ENCODE measurements around the gene SFMBT2. TPM values are rescaled to one million over a fixed set of nuclear protein-coding genes. Genes with fewer than 3 reads are reported as not detected.
"Not testable (repeated sequence)": the region's sequence is repeated elsewhere in the genome, so short reads cannot be mapped to it uniquely, and the experiment has no call there.

The SFMBT2 gene
- total RNA-seq, 2 donors from 2014 or later: 28.2 to 42.1 TPM

DNA sequence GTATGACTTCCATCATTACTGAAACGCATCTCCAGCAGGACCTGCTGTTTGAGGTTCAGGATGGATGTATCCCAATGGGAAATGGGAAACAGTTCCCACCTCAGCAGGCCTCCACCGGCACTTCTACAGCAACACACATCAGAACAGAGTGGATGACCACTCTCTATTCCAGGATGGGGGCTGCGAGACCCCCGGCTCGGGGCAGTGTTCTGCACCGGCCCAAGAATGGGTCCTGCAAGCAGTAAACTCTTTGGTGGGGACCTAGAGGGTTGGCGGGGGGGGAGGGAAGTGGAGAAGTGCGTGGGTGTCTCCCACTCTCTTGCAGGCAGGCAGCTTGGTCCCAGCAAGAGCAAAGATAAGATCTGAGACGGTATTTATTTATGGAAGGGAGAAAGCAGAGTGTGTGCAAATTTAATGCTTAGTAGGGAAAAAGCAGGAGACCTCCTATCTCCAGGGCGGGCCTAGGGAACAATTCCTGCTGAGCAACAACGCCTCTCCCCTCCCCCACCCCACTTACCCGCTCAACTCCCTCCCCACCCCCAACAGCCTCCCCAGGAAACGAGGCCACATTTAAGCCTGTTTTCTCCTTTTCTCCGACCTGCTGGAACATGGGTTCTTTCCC is 4.0 kb downstream of the SFMBT2 start:
- H3K27me3 Mint-ChIP-seq (ENCODE audit: low read depth): no peaks in the 10 kb centered on the region
- H3K9me3 Mint-ChIP-seq: no peaks in the 10 kb centered on the region
- H3K4me3 Mint-ChIP-seq: peak overlapping the region; percentile 97 to 100
- peaks cover 4 to 5% of the 10 kb centered on the region in 2 donors for H3K36me3 Mint-ChIP-seq (ENCODE audit: insufficient read depth in 2 of 2)
- ATAC-seq (replicated peaks in 1 of 2) (no peak), DNase-seq (no peak)
- H3K4me1 Mint-ChIP-seq (ENCODE audit: low read depth): peaks cover 45% of the 10 kb centered on the region
- H3K27ac Mint-ChIP-seq: peak overlapping the region; percentile 54

DNA sequence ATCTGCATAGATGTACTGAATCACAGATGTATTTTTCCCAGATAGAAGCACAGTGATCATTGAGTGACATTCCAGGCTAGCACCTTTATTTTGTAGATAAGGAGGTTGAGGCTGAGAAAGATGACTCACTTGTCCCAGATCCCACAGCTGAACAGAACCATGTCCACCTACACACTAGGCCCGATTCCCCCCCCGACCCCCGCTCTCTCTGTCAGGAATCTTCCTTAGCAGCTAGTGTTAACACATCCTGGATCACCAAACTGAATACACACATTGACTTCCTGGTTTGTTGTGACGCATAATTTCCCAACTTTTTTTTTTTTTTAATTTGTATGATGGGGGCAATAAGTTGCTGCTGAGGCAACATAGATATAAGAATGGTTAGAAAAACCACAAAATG is 5.2 kb downstream of the SFMBT2 start:
- DNase-seq (no peak), ATAC-seq (replicated peaks in 1 of 2) (no peak)
- peak overlapping the region in 1 of 2 donors; percentile 7 for H3K4me3 Mint-ChIP-seq
- peaks cover 2 to 5% of the 10 kb centered on the region in 2 donors for H3K36me3 Mint-ChIP-seq (ENCODE audit: insufficient read depth in 2 of 2)
- H3K4me1 Mint-ChIP-seq (ENCODE audit: low read depth): peaks cover 39% of the 10 kb centered on the region
- no peaks in the 10 kb centered on the region for H3K9me3 Mint-ChIP-seq
- no peaks in the 10 kb centered on the region for H3K27me3 Mint-ChIP-seq (ENCODE audit: low read depth)
- peak overlapping the region; percentile 85 for H3K27ac Mint-ChIP-seq

DNA sequence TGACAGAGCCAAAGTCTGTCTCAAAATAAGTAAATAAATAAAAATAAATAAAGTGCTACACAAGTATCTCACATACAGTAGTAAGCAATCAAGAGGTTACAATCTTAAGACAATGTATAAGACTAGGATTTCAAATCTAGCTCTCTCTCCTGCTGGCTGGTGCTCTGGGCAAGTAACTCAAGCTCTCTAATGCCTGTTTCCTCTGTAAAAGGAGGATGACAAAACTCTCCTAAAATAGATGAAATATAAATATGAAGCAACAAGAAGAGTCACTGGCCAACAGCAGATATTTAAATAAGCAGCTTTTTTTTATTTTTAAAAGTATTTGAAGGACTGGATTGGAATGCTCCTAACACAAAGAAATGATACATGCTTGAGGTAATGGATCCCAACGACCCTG is 7.2 kb downstream of the SFMBT2 start:
- Mint-ChIP-seq H3K27ac (no peak overlapping the region), H3K4me1 (ENCODE audit: low read depth) (peaks cover 45% of the 10 kb centered on the region)
- no peak for ATAC-seq (replicated peaks in 1 of 2)

DNA sequence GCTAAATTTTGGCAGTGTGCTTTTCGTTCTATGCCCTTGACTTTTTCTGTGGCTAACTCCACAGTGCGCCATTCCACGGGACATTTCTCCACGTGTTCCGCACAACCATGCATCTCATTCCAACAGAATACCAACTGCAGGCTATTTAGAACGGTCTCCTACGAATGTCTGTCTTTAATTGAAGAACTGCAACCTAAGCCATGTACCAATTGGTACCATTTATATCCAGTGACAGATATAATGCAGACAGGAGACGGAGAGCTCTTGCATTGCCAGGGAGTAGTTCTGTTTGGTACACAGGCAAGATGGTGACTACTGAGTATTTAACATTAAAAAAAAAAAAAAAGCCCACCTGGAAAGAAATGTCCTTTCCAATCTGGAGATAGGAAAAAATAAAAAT is 9.1 kb downstream of the SFMBT2 start:
- H3K9me3 Mint-ChIP-seq: no peaks in the 10 kb centered on the region
- DNase-seq (no peak), ATAC-seq (replicated peaks in 1 of 2) (no peak)
- H3K27me3 Mint-ChIP-seq (ENCODE audit: low read depth): no peaks in the 10 kb centered on the region
- H3K36me3 Mint-ChIP-seq (ENCODE audit: insufficient read depth in 2 of 2): peaks cover 0 to 5% of the 10 kb centered on the region in 2 donors
- no peak overlapping the region for H3K27ac Mint-ChIP-seq
- H3K4me3 Mint-ChIP-seq: no peak overlapping the region
- H3K4me1 Mint-ChIP-seq (ENCODE audit: low read depth): peaks cover 53% of the 10 kb centered on the region

More for the DNA sequence above, 7.2 kb downstream of the SFMBT2 start:
- no peak for DNase-seq
- Mint-ChIP-seq H3K9me3 (no peaks in the 10 kb centered on the region), H3K4me3 (no peak overlapping the region), H3K36me3 (ENCODE audit: insufficient read depth in 2 of 2) (peaks cover 0 to 5% of the 10 kb centered on the region in 2 donors), H3K27me3 (ENCODE audit: low read depth) (no peaks in the 10 kb centered on the region)

DNA sequence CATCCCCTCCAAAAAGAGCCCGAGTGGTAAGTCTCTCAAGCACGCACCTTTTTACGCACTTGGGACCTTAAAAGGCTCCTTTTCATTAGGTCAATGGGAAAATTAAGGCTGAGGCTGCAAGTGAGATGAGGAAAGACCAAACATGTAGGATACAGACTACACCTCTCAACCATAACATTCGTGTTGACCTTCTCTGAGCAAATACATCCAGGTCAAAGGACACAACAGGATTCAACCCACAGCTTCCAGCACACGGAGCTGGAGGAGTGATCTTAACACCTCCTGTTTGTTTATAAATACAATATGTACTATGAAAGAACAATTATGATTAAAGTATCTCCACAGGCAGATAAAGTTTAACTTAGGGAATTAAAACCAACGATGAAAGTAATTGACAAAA is 9.7 kb downstream of the SFMBT2 start:
- Mint-ChIP-seq H3K27me3 (ENCODE audit: low read depth) (no peaks in the 10 kb centered on the region), H3K36me3 (ENCODE audit: insufficient read depth in 2 of 2) (peaks cover 0 to 5% of the 10 kb centered on the region in 2 donors), H3K4me1 (ENCODE audit: low read depth) (peaks cover 52% of the 10 kb centered on the region), H3K4me3 (no peak overlapping the region), H3K27ac (no peak overlapping the region), H3K9me3 (no peaks in the 10 kb centered on the region)
- no peak for ATAC-seq (replicated peaks in 1 of 2)
- no peak for DNase-seq

DNA sequence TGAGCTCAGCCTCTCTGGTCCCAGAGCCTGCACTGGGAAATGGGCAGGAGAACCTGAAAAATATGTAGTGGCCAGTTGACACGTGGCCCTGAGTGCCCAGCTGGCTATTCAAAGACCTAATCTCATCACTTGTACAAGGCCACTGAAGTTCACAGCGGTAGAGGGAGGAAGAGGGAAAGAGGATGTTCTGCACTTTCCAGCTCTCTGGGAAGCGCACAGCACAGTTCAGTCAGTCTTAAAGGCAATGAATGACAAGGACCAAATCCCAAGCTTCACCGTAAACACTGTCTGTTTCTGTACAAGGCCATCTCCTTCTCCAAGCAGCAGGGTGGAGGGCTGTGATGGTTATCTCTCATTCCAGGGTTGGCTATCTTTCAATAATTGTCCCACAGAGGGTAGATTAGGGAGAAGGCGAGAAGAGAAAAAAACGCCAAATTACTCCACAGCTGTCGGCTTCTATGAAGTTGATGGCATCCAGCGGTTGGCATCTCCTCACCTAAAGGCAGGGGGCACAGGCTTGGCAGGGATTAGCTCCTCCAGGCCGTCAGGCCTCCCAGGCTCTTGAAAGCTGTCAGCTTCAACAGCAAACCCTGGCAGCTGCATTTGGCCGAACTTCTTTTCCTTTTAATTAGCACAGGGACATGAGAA is 10.6 kb downstream of the SFMBT2 start:
- no peaks in the 10 kb centered on the region for H3K27me3 Mint-ChIP-seq (ENCODE audit: low read depth)
- no peak overlapping the region for H3K27ac Mint-ChIP-seq
- DNase-seq: no peak
- no peaks in the 10 kb centered on the region for H3K9me3 Mint-ChIP-seq
- peaks cover 0 to 4% of the 10 kb centered on the region in 2 donors for H3K36me3 Mint-ChIP-seq (ENCODE audit: insufficient read depth in 2 of 2)
- H3K4me1 Mint-ChIP-seq (ENCODE audit: low read depth): peaks cover 48% of the 10 kb centered on the region
- no peak for ATAC-seq (replicated peaks in 1 of 2)
- no peak overlapping the region for H3K4me3 Mint-ChIP-seq

DNA sequence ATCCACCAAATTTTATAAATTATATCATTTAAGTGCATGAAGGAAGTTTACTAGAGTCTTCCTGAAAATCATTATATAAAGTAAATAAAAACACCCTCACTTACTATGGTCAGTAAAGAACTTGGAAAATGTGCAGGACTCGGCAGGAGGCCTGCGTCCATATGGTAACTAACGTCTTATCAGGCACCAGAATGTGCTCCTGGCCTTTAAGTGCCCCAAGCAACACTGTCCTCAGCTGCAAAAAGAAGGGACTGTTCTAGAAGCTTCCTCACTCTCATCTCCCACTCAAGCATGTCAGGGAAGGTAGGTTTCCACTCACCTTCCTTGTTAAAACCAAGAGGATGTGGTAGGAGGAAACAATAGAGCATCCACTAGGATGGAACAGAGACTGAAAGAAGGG is 11.3 kb downstream of the SFMBT2 start:
- Mint-ChIP-seq H3K4me3 (no peak overlapping the region), H3K36me3 (ENCODE audit: insufficient read depth in 2 of 2) (peaks cover 0 to 2% of the 10 kb centered on the region in 2 donors), H3K9me3 (no peaks in the 10 kb centered on the region), H3K4me1 (ENCODE audit: low read depth) (peaks cover 45% of the 10 kb centered on the region), H3K27ac (no peak overlapping the region), H3K27me3 (ENCODE audit: low read depth) (no peaks in the 10 kb centered on the region)
- ATAC-seq (replicated peaks in 1 of 2) (no peak), DNase-seq (no peak)

DNA sequence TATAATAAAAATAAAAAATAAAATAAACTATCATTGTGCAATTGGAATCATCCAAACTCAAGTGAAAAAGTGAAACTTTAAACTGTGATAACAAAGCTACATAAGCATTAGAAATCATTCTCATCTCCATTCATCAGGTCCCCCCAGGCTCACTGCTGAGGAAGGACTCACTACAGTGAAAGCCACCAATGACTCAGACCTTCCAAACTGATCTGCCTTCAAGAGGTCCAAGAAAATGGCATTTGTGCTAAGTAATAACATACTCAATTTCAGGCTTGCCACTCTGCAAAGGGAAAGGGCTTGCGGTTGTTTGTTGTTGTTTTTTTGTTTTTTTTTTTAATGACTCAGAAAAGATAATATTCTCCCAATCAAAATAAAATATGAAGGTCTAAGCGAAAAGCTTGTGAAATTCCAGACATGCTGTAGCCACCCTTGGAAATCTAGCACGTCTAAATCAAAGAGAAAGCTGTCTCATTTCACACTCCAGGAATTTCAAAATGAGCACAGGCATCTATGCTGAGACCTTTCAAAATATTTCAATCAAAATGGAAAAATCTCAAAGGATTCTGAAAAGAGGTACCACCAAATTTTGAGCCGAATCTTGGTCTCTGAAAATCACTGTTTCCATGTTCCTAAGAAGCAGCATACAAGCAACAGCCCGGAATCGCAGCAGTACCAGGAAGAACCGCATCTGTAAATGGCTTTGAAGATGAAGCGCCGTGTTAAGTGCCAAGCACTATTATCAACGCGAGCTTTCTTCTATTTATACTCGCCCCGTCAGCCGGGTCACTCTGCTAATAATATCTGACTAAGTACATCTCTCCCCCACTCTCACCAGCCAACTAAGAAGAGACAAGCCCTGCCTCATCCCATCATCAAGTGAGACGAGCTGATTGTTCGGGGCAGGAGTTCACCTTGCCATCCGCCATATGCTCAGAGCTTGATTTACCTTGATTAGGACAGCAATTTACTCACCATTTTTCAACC is 13.5 kb downstream of the SFMBT2 start:
- Mint-ChIP-seq H3K36me3 (ENCODE audit: insufficient read depth in 2 of 2) (peaks cover 0 to 4% of the 10 kb centered on the region in 2 donors), H3K4me1 (ENCODE audit: low read depth) (peaks cover 56% of the 10 kb centered on the region), H3K27ac (peak overlapping the region; percentile 3), H3K4me3 (peak overlapping the region in 1 of 2 donors; percentile 22), H3K27me3 (ENCODE audit: low read depth) (no peaks in the 10 kb centered on the region), H3K9me3 (no peaks in the 10 kb centered on the region)
- DNase-seq (peak; percentile 33 to 39), ATAC-seq (replicated peaks in 1 of 2) (peak; percentile 85 to 88)

DNA sequence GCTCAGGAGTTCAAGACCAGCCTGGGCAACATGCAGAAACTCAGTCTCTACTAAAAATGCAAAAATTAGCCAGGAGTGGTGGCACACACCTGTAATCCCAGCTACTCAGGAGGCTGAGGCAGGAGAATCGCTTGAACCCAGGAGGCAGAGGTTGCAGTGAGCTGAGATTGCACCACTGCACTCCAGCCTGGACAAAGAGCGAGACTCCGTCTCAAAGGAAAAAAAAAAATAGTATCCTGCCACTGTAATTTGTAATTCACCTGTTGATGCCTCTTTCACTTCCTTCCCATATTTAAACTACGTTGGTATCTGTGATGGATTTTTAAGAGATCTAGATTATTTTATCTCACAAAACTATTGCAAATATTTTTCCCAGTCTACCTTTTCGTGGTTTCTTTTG is 18.5 kb downstream of the SFMBT2 start:
- H3K27me3 Mint-ChIP-seq (ENCODE audit: low read depth); H3K36me3 Mint-ChIP-seq (ENCODE audit: insufficient read depth in 2 of 2); H3K9me3 Mint-ChIP-seq; ATAC-seq (replicated peaks in 1 of 2); DNase-seq; H3K4me3 Mint-ChIP-seq: not testable (repeated sequence)
- peaks cover 61% of the 10 kb centered on the region for H3K4me1 Mint-ChIP-seq (ENCODE audit: low read depth)
- H3K27ac Mint-ChIP-seq: peak overlapping the region; percentile 83

DNA sequence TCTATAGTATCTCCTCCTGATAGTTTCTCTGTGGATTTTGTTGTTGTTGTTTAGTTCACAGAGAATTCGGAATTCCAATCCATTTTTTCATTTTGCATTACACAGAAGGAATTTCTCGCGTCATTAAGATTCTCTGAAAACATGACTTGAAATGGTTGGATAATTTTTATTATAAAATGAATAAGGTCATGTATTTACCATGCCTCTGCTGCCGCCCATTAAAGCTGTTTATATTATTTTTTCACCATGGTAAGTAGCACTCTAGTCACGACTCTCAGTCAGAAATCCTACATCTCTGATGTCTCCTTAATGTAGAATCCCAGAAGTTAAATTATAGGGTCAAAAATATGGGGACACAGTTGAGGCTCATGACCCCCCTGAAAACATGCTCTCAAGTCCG is 19.1 kb downstream of the SFMBT2 start:
- Mint-ChIP-seq H3K27ac (no peak overlapping the region), H3K27me3 (ENCODE audit: low read depth) (no peaks in the 10 kb centered on the region), H3K9me3 (no peaks in the 10 kb centered on the region), H3K4me1 (ENCODE audit: low read depth) (peaks cover 60% of the 10 kb centered on the region), H3K36me3 (ENCODE audit: insufficient read depth in 2 of 2) (peaks cover 0 to 6% of the 10 kb centered on the region in 2 donors), H3K4me3 (no peak overlapping the region)
- ATAC-seq (replicated peaks in 1 of 2) (no peak), DNase-seq (no peak)

DNA sequence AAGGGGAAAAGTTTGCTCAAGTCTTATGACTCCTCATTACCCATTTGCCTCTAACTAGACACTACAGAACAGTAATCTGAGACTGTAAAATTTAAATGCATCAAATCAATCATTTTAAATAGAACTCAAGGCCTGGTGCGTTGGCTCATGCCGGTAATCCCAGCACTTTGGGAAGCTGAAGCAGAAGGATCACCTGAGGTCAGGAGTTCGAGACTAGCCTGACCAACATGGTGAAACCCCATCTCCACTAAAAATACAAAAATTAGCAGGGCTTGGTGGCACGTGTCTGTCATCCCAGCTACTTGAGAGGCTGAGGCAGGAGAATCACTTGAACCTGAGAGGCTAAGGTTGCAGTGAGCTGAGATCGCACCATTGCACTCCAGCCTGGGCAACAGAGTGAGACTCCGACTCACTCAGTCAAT is 20.1 kb downstream of the SFMBT2 start:
- DNase-seq; H3K36me3 Mint-ChIP-seq (ENCODE audit: insufficient read depth in 2 of 2); H3K4me3 Mint-ChIP-seq; H3K9me3 Mint-ChIP-seq; H3K27me3 Mint-ChIP-seq (ENCODE audit: low read depth); ATAC-seq (replicated peaks in 1 of 2): not testable (repeated sequence)
- Mint-ChIP-seq H3K4me1 (ENCODE audit: low read depth) (peaks cover 56% of the 10 kb centered on the region), H3K27ac (peak overlapping the region; percentile 62)

DNA sequence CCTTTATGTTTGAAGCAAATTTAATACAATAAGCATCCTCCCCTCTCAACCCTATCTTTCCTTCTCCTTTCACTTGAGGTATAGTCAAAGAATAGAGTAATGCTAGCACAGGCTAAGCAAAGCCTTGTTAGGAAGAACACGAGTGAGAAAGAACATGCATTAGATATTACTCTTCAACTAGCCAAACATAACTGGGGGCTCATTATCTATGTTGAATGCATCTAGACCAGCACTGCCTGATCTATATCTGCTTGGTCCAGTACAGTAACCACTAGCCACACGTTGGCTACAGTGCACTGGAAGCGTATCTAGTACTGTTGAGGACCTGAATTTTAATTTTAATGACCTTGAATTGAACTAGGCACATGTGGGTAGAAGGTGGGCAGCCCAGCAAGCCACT is 21.0 kb downstream of the SFMBT2 start:
- H3K4me1 Mint-ChIP-seq (ENCODE audit: low read depth): peaks cover 63% of the 10 kb centered on the region
- ATAC-seq (replicated peaks in 1 of 2) (peak; percentile 24 to 28), DNase-seq (no peak)
- no peaks in the 10 kb centered on the region for H3K9me3 Mint-ChIP-seq
- no peaks in the 10 kb centered on the region for H3K27me3 Mint-ChIP-seq (ENCODE audit: low read depth)
- peak overlapping the region in 1 of 2 donors; percentile 76 for H3K4me3 Mint-ChIP-seq
- H3K36me3 Mint-ChIP-seq (ENCODE audit: insufficient read depth in 2 of 2): peaks cover 0 to 3% of the 10 kb centered on the region in 2 donors
- H3K27ac Mint-ChIP-seq: peak overlapping the region; percentile 87

DNA sequence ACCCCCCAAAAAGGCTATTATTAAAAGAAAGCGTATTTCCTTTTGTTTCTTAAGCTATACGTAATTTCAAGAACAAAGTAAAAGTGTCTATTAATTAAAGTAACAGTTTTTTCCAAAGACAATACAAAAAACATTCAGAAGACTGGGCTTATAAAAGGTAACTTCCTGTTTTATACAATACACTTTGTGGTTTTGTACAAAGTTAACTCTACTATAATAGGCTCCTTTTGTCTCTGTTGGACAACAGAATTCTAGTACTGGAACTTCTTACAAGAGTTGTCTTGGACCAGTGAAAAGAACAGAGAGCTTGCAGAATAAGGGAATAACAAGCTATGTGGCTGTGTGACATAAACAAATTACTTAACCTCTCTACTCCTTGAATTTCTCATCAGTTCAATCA is 21.5 kb downstream of the SFMBT2 start:
- Mint-ChIP-seq H3K27ac (peak overlapping the region; percentile 87), H3K4me3 (peak overlapping the region in 1 of 2 donors; percentile 76), H3K4me1 (ENCODE audit: low read depth) (peaks cover 62% of the 10 kb centered on the region), H3K36me3 (ENCODE audit: insufficient read depth in 2 of 2) (peaks cover 0 to 2% of the 10 kb centered on the region in 2 donors), H3K9me3 (no peaks in the 10 kb centered on the region), H3K27me3 (ENCODE audit: low read depth) (no peaks in the 10 kb centered on the region)
- ATAC-seq (replicated peaks in 1 of 2) (no peak), DNase-seq (no peak)

Measured in activated T-cell treated with anti-CD3 and anti-CD28 coated beads, Interleukin-2, amount 50 U/mL, for 72 hours (primary cell).